OCI-LY1 (cell line): ENCODE results near the gene BICDL1.
A peak's percentile ranks its signal among the peaks of the same experiment; 100 is the strongest.

Experiments used
- H2AFZ ChIP-seq: fragments of 200-600 bp; sonication (generic), shearing (Covaris generic); 2 replicates; pipeline ENCODE4 v1.6.0; 2014; ENCODE audit warnings: antibody characterized with exemption, mild to moderate bottlenecking, low read length
- H3F3A ChIP-seq: fragments of 200-600 bp; sonication (generic), shearing (Covaris generic); 2 replicates; pipeline ENCODE4 v1.6.0; 2014; ENCODE audit warnings: mild to moderate bottlenecking, antibody characterized with exemption, low read length, moderate library complexity; ENCODE audit not compliant: insufficient read depth
- H3K27ac ChIP-seq: fragments of 200-600 bp; sonication (generic); 2 replicates; pipeline ENCODE4 v1.5.1; 2014; ENCODE audit warnings: low read length, mixed run types, mild to moderate bottlenecking, low read depth; ENCODE audit not compliant: poor library complexity, severe bottlenecking
- H3K27me3 ChIP-seq: fragments of 200-600 bp; sonication (generic); 2 replicates; pipeline ENCODE4 v1.6.0; 2014; ENCODE audit warnings: antibody characterized with exemption, mild to moderate bottlenecking, low read length, moderate library complexity; ENCODE audit not compliant: insufficient read depth
- H3K36me3 ChIP-seq: fragments of 200-600 bp; sonication (generic); 2 replicates; pipeline ENCODE4 v1.6.1; 2014; ENCODE audit warnings: mild to moderate bottlenecking, antibody characterized with exemption, low read length, moderate library complexity, mixed read lengths; ENCODE audit not compliant: insufficient read depth
- H3K4me1 ChIP-seq: fragments of 200-600 bp; sonication (generic); 2 replicates; pipeline ENCODE4 v1.5.1; 2014; ENCODE audit warnings: mild to moderate bottlenecking, low read length, moderate library complexity; ENCODE audit not compliant: insufficient read depth, severe bottlenecking
- H3K4me2 ChIP-seq: fragments of 200-600 bp; sonication (generic), shearing (Covaris generic); 2 replicates; pipeline ENCODE4 v1.6.1; 2014; ENCODE audit warnings: low read length
- H3K4me3 ChIP-seq: fragments of 200-600 bp; sonication (generic); 2 replicates; pipeline ENCODE4 v1.5.1; 2014; ENCODE audit warnings: low read length, low read depth, mild to moderate bottlenecking, mixed read lengths; ENCODE audit not compliant: poor library complexity, severe bottlenecking
- H3K79me2 ChIP-seq: fragments of 200-600 bp; shearing (Covaris generic); 2 replicates; pipeline ENCODE4 v1.6.1; 2016; ENCODE audit warnings: mixed run types, low read length, mixed read lengths; ENCODE audit not compliant: insufficient read depth
- H3K9ac ChIP-seq: fragments of 200-600 bp; sonication (generic), shearing (Covaris generic); 2 replicates; pipeline ENCODE4 v1.6.1; 2014; ENCODE audit warnings: mild to moderate bottlenecking, low read length, mixed read lengths
- H3K9me2 ChIP-seq: fragments of 200-600 bp; sonication (generic), shearing (Covaris generic); 2 replicates; pipeline ENCODE4 v1.6.1; 2014; ENCODE audit warnings: low read depth, mild to moderate bottlenecking, low read length, mixed read lengths
- H3K9me3 ChIP-seq: fragments of 200-600 bp; shearing (Covaris generic); 2 replicates; pipeline ENCODE4 v1.6.1; 2014; ENCODE audit warnings: low read length, mixed read lengths
- H4K20me1 ChIP-seq: fragments of 200-600 bp; sonication (generic), shearing (Covaris generic); 2 replicates; pipeline ENCODE4 v1.6.0; 2016; ENCODE audit warnings: mild to moderate bottlenecking, low read length; ENCODE audit not compliant: insufficient read depth
- CTCF ChIP-seq: fragments of 200-600 bp; sonication (generic), shearing (Covaris generic); IDR thresholded peaks from 2 replicates; pipeline ENCODE4 v1.5.1; 2017; ENCODE audit warnings: mild to moderate bottlenecking, antibody characterized with exemption, low read length, moderate library complexity, mixed read lengths
- EZH2 ChIP-seq: fragments of 200-600 bp; sonication (generic), shearing (Covaris generic); IDR thresholded peaks from 2 replicates; pipeline ENCODE4 v1.8.0; 2017; ENCODE audit warnings: borderline replicate concordance, mixed run types, mild to moderate bottlenecking, antibody characterized with exemption, low read length, moderate library complexity, mixed read lengths

The BICDL1 gene

GRCh38 chr12:120132863-120133385 lies 143.9 kb downstream of the BICDL1 start:
- TF ChIP-seq CTCF: no peak
- TF ChIP-seq EZH2: no peak
- Histone ChIP-seq H4K20me1 (no peaks in the 10 kb centered on the region), H3K79me2 (no peaks in the 10 kb centered on the region), H3K9me3 (no peaks in the 10 kb centered on the region), H3K36me3 (peaks cover 89% of the 10 kb centered on the region), H3K27me3 (no peaks in the 10 kb centered on the region), H3F3A (no peaks in the 10 kb centered on the region), H2AFZ (no peak overlapping the region), H3K9me2 (no peaks in the 10 kb centered on the region), H3K4me2 (peak overlapping the region; percentile 60), H3K27ac (peak overlapping the region; percentile 96), H3K4me1 (peaks cover 35% of the 10 kb centered on the region), H3K9ac (peak overlapping the region; percentile 55), H3K4me3 (peak overlapping the region; percentile 8)

GRCh38 chr12:120134307-120134980 lies 145.4 kb downstream of the BICDL1 start:
- Histone ChIP-seq H3K9me3 (no peaks in the 10 kb centered on the region), H3K36me3 (peaks cover 90% of the 10 kb centered on the region), H3K79me2 (no peaks in the 10 kb centered on the region), H3K4me2 (no peak overlapping the region), H3K4me3 (no peak overlapping the region), H2AFZ (no peak overlapping the region), H3K9ac (no peak overlapping the region), H3K27me3 (no peaks in the 10 kb centered on the region), H3K27ac (peak overlapping the region; percentile 96), H3K4me1 (peaks cover 35% of the 10 kb centered on the region), H3F3A (no peaks in the 10 kb centered on the region), H3K9me2 (no peaks in the 10 kb centered on the region), H4K20me1 (no peaks in the 10 kb centered on the region)
- TF ChIP-seq EZH2: no peak
- no peak for TF ChIP-seq CTCF

- Histone ChIP-seq H3F3A (no peaks in the 10 kb centered on the region), H3K4me1 (peaks cover 35% of the 10 kb centered on the region), H3K79me2 (no peaks in the 10 kb centered on the region), H3K9me2 (no peaks in the 10 kb centered on the region), H3K9ac (no peak overlapping the region), H3K4me2 (no peak overlapping the region), H3K9me3 (no peaks in the 10 kb centered on the region), H3K27me3 (no peaks in the 10 kb centered on the region), H3K4me3 (no peak overlapping the region), H2AFZ (no peak overlapping the region), H3K36me3 (peaks cover 90% of the 10 kb centered on the region), H3K27ac (no peak overlapping the region), H4K20me1 (no peaks in the 10 kb centered on the region)
- TF ChIP-seq EZH2 (no peak), CTCF (no peak)
These were observed 147.2 kb downstream of the BICDL1 start for GRCh38 chr12:120136093-120136770.
